ENCODE measurements around the gene OGFOD2. TPM values are rescaled to one million over a fixed set of nuclear protein-coding genes. Genes with fewer than 3 reads are reported as not detected.

OGFOD2 gene
- total RNA-seq, 1 donor from 2014 or later: 15.0 TPM

GRCh38 chr12:122966743-122967550, 8.1 kb upstream of the OGFOD2 start:
- no peak overlapping the region for H3K4me3 ChIP-seq (ENCODE audit: low read depth, low read length)
- no peak for FAIRE-seq

DNA sequence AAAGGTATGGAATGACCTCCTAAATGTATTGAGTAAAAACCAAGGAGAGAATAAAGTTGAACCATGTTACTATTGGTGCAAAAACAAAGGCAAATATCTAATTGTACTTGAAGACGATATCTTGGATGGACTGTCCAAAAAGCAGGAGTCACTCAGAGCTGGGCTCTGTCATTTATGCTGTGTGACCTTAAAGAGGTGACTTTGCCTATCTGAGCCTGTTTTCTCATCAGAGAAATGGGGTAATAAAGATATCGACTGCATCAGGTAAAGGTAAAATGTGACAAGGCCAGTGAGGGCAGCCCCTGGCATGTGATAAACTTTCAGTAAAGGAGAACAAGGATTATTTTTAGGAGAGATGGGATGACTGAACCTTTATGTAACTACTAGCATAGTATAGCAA, 6.9 kb upstream of the OGFOD2 start:
- DNase-seq (ENCODE audit: low read depth) (no peak), FAIRE-seq (no peak)
- TF ChIP-seq CTCF (IDR thresholded peaks at IDR 0.05; ENCODE audit: insufficient read depth, low read length, severe bottlenecking): no peak
- no peaks in the 10 kb centered on the region for H3K27me3 ChIP-seq (ENCODE audit: control insufficient read depth, insufficient read depth, low read length)
- H3K4me3 ChIP-seq (ENCODE audit: low read depth, low read length): no peak overlapping the region
- no peaks in the 10 kb centered on the region for H3K36me3 ChIP-seq (ENCODE audit: control insufficient read depth, insufficient read depth, low read length)

More at GRCh38 chr12:122966743-122967550, 8.1 kb upstream of the OGFOD2 start:
- H3K27me3 ChIP-seq (ENCODE audit: control insufficient read depth, insufficient read depth, low read length): no peaks in the 10 kb centered on the region
- TF ChIP-seq CTCF (IDR thresholded peaks at IDR 0.05; ENCODE audit: insufficient read depth, low read length, severe bottlenecking): no peak
- DNase-seq (ENCODE audit: low read depth): no peak
- H3K36me3 ChIP-seq (ENCODE audit: control insufficient read depth, insufficient read depth, low read length): no peaks in the 10 kb centered on the region

- FAIRE-seq (no peak), DNase-seq (ENCODE audit: low read depth) (no peak)
- Histone ChIP-seq H3K27me3 (ENCODE audit: control insufficient read depth, insufficient read depth, low read length) (no peaks in the 10 kb centered on the region), H3K36me3 (ENCODE audit: control insufficient read depth, insufficient read depth, low read length) (no peaks in the 10 kb centered on the region), H3K4me3 (ENCODE audit: low read depth, low read length) (no peak overlapping the region)
- TF ChIP-seq CTCF (IDR thresholded peaks at IDR 0.05; ENCODE audit: insufficient read depth, low read length, severe bottlenecking): no peak
Observed at GRCh38 chr12:122969676-122970075, 5.4 kb upstream of the OGFOD2 start.

DNA sequence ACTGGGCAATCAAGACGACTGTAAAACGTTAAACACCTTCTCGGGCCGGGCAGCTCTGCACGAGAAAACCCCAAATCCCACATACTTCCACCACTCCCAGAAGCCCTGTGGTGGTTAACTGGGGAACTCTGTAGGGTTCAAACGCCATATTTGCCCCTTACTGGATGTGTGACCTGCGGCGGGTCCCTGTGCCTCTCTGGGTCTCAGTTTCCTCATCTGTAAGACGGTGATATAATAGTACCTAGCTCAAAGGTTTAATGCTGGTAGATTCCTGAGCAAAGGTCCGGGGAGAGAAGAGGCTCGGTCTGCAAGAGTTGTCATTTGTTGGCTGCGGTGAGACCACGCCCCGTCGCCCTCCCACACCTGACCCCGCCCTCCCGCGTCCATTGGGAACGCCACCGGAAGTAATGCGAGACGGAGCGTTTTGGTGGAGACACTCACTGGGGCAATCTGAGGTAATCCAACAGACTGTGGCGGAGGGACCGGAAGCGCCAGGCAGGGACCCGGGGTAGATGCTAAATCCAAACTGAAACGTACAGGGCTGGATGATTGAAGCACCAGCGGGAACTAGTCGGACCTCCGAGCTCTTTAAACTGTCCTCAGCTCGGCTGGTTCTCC, 661 bp upstream of the OGFOD2 start:
- peaks cover 6% of the 10 kb centered on the region for H3K36me3 ChIP-seq (ENCODE audit: control insufficient read depth, insufficient read depth, low read length)
- no peaks in the 10 kb centered on the region for H3K27me3 ChIP-seq (ENCODE audit: control insufficient read depth, insufficient read depth, low read length)
- FAIRE-seq (peak; percentile 43), DNase-seq (ENCODE audit: low read depth) (peak; percentile 94)
- H3K4me3 ChIP-seq (ENCODE audit: low read depth, low read length): peak overlapping the region; percentile 80
- no peak for TF ChIP-seq CTCF (IDR thresholded peaks at IDR 0.05; ENCODE audit: insufficient read depth, low read length, severe bottlenecking)

DNA sequence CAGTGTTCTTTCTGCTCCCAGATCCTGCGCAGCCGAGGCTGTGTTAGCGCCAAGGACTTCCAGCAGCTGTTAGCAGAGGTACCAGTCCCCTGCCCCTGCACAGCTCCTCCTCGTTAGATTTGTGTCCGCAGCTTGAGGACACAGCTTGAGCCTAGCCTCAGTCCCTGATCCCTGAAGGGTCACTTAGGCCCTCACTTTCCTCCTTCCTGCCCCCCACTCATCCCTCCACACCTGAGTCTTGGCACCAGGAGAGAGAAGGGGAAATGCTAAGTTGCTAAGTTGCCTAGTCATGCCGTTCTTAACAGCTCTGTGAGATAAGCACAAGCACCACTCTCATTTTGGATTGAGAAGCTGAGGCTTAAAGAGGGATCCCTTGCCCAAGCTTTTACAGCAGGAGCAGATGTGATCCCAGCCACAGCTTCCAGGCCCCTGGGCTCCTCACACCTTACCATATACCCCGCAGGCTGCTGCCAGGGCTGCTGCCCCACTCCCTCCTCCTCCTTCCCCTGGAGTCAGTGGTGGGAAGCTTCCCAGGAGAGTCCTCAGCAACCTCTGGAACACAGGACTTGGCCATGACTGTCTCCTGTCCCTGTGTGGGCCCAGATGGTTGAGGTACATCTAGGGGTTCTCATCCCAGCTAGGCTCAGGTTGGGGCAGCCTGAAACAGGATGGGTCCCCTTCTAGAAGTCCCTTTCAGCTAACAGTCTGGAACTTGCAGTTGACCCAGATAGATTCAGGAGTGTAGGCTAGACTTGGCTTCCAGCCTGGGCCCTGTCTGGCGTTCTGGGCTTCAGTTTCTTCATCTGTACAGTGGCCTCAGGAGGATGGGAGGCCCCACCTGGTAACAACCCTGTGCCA, 975 bp downstream of the OGFOD2 start:
- peak overlapping the region; percentile 80 for H3K4me3 ChIP-seq (ENCODE audit: low read depth, low read length)
- FAIRE-seq: no peak
- peaks cover 6% of the 10 kb centered on the region for H3K36me3 ChIP-seq (ENCODE audit: control insufficient read depth, insufficient read depth, low read length)
- TF ChIP-seq CTCF (IDR thresholded peaks at IDR 0.05; ENCODE audit: insufficient read depth, low read length, severe bottlenecking): no peak
- no peaks in the 10 kb centered on the region for H3K27me3 ChIP-seq (ENCODE audit: control insufficient read depth, insufficient read depth, low read length)
- DNase-seq (ENCODE audit: low read depth): peak; percentile 15

All from bronchial epithelial cell (primary cell).